KOPT-K1 (cell line): Measurements from ENCODE around the gene DPP6.

ENCODE experiments used
- H3K27ac ChIP-seq: fragments of 200-600 bp; sonication (generic); 2 replicates; pipeline ENCODE4 v1.5.1; 2016; ENCODE audit warnings: antibody characterized with exemption, mild to moderate bottlenecking, low read depth, low read length; ENCODE audit not compliant: poor library complexity, severe bottlenecking
- H3K36me3 ChIP-seq: fragments of 200-600 bp; sonication (generic); 2 replicates; pipeline ENCODE4 v1.5.1; 2017; ENCODE audit warnings: antibody characterized with exemption, mild to moderate bottlenecking, low read length, moderate library complexity; ENCODE audit not compliant: insufficient read depth
- H3K9me3 ChIP-seq: fragments of 200-600 bp; sonication (generic); 2 replicates; pipeline ENCODE4 v1.5.1; 2017; ENCODE audit warnings: antibody characterized with exemption, low read length, mild to moderate bottlenecking; ENCODE audit not compliant: insufficient read depth, poor library complexity, severe bottlenecking

Gene DPP6

DNA sequence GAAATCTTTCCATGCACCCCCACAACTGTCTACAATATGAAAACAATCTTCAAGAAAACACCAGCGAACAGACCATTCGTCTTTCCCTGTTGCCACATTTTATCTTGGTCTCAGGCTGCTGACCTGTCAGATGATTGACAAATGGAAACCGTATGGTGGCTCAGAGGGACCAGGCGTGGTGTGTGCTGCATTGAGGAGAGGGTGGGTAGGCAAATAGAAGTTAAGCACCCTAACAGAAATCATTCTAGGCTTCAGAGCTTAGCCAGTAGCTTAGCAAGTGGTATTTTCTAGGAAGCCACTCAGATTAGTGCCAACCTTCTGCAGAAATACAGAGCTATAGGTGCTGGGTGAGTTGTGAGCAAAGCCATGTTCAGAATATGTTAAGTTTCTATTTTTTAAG is 114.9 kb downstream of the DPP6 start:
- no peaks in the 10 kb centered on the region for H3K9me3 ChIP-seq

GRCh38 chr7:154167807-154168206 is 115.6 kb downstream of the DPP6 start:
- H3K9me3 ChIP-seq, result no peaks in the 10 kb centered on the region
- no peak overlapping the region for H3K27ac ChIP-seq
- no peaks in the 10 kb centered on the region for H3K36me3 ChIP-seq

More for the DNA sequence above, 114.9 kb downstream of the DPP6 start:
- no peak overlapping the region for H3K27ac ChIP-seq
- H3K36me3 ChIP-seq, result no peaks in the 10 kb centered on the region

GRCh38 chr7:154171422-154171821 is 119.2 kb downstream of the DPP6 start:
- Histone ChIP-seq H3K9me3 (no peaks in the 10 kb centered on the region), H3K36me3 (no peaks in the 10 kb centered on the region), H3K27ac (no peak overlapping the region)

DNA sequence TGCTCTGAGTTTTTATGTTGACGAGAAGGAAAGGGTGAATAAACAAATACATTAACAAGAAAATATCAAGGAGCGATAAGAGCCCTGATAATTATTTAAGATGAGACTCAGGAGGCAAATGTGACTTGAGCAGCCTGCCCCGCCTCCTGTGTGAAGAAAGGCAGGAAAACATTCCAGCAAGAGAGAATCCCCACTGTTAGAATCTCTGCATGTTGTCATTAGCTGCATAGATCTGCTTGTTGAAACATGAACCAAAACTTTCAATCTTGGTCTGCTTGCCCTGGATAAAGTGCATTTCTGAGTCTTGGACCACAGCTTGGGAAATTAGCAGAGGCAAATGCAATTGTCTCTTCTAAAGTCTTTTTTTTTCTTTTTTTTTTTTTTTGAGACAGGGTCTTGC is 120.0 kb downstream of the DPP6 start:
- no peak overlapping the region for H3K27ac ChIP-seq
- H3K36me3 ChIP-seq, result no peaks in the 10 kb centered on the region
- H3K9me3 ChIP-seq, result no peaks in the 10 kb centered on the region

DNA sequence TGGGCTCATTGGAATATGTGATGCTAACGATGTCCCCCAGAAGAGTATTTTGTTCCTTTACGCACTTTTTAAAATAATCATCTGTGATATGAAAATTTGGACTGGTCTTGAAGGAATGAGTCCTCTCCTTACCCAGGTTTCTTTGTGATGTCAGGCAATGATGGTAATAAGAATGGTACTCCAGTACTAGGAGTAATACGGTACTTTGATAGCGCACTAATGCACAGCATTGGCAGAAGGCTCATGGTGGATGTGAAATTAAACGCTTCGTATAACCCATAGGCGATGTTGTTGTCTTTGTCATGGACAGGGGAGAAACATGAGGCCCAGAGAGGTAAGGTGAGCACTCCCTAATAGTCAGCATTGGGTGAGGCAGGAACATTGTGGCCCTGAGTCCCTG is 125.4 kb downstream of the DPP6 start:
- H3K9me3 ChIP-seq, result no peaks in the 10 kb centered on the region
- H3K36me3 ChIP-seq, result no peaks in the 10 kb centered on the region
- no peak overlapping the region for H3K27ac ChIP-seq

DNA sequence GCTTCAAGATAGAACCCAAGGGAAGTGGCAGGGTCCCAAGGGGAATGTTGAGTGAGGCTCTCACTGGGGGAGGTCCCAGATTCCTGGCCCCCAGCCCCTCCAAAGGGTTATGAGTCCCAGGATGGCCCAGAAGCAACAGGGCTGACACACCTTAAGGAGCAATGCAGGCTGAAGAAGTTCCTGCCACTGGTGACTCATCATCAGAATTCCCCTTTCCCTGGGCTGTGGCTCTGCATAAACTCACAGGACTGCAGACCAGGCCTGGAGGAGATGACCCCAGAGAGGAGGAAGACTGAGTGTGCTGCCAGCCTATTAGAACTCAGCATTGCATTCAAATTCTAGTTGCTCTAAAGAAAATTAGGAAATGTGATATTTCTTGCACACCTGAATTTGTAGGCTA is 126.7 kb downstream of the DPP6 start:
- Histone ChIP-seq H3K27ac (no peak overlapping the region), H3K9me3 (no peaks in the 10 kb centered on the region), H3K36me3 (no peaks in the 10 kb centered on the region)

GRCh38 chr7:154183482-154183881 is 131.3 kb downstream of the DPP6 start:
- H3K36me3 ChIP-seq, result no peaks in the 10 kb centered on the region
- H3K27ac ChIP-seq, result no peak overlapping the region
- no peaks in the 10 kb centered on the region for H3K9me3 ChIP-seq

GRCh38 chr7:154183946-154184345 is 131.7 kb downstream of the DPP6 start:
- Histone ChIP-seq H3K36me3 (no peaks in the 10 kb centered on the region), H3K27ac (no peak overlapping the region)

GRCh38 chr7:154186811-154187210 is 134.6 kb downstream of the DPP6 start:
- Histone ChIP-seq H3K9me3 (no peaks in the 10 kb centered on the region), H3K27ac (no peak overlapping the region), H3K36me3 (no peaks in the 10 kb centered on the region)

More at GRCh38 chr7:154183946-154184345, 131.7 kb downstream of the DPP6 start:
- no peaks in the 10 kb centered on the region for H3K9me3 ChIP-seq

GRCh38 chr7:154188330-154188729 is 136.1 kb downstream of the DPP6 start:
- no peak overlapping the region for H3K27ac ChIP-seq
- no peaks in the 10 kb centered on the region for H3K36me3 ChIP-seq
- no peaks in the 10 kb centered on the region for H3K9me3 ChIP-seq

- no peak overlapping the region for H3K27ac ChIP-seq
- H3K9me3 ChIP-seq, result no peaks in the 10 kb centered on the region
- no peaks in the 10 kb centered on the region for H3K36me3 ChIP-seq
Measured at GRCh38 chr7:154195266-154195665, 143.1 kb downstream of the DPP6 start.

DNA sequence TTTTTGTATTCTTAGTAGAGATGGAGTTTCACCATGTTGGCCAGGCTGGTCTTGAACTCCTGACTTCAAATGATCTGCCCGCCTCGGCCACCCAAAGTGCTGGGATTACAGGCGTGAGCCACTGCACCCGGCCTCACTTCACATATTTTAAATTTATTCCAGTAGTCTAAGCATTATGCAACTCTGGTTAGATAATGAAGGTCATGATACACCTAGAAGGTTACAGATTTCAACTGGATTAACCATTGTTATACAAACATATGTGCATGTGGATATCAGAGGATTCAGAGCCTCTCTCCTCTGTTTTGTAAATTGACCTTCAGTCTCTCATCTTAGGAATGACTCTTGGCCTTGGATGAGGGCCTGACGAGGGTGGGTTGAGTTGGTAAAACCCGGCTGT is 146.3 kb downstream of the DPP6 start:
- Histone ChIP-seq H3K36me3 (no peaks in the 10 kb centered on the region), H3K27ac (no peak overlapping the region)

DNA sequence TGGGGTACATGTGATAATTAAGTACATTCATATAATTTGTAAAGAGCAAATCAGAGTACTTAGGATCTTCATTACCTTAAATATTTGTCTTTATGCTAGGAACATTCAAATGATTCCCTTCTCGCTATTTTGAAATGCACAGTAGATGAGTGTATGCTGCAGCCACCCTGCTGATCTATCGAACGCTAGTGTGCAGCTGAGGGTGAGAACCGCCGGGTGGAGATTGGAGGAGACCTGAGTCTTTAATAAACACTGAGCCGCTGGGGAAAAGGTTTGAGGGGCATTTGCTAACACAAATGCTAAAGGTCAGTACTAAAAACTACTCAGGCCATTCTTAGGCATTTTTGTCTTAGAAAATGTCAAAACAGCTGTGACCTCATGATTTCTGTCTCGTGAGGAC is 148.0 kb downstream of the DPP6 start:
- no peaks in the 10 kb centered on the region for H3K36me3 ChIP-seq
- H3K27ac ChIP-seq, result no peak overlapping the region
- no peaks in the 10 kb centered on the region for H3K9me3 ChIP-seq

More for the DNA sequence above, 146.3 kb downstream of the DPP6 start:
- no peaks in the 10 kb centered on the region for H3K9me3 ChIP-seq

DNA sequence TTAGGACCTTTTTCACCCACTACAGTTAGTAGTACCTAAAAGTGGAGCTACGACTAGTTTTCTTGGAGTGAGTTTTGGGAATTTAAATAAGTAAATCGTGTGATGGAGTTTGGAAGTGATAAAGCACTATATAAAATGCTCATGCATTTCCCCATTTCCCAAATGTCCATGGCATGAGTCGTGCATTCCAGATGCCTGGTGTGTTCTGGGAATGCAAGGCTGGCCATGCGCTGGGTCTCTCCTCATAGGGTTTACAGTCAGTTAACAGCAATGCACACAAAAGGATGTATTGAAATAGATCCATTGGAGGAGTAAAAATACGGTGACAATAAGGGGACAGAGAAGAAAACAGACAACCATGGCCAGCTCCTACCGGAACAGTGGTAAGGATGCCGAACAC is 149.8 kb downstream of the DPP6 start:
- Histone ChIP-seq H3K9me3 (no peaks in the 10 kb centered on the region), H3K27ac (no peak overlapping the region), H3K36me3 (no peaks in the 10 kb centered on the region)

DNA sequence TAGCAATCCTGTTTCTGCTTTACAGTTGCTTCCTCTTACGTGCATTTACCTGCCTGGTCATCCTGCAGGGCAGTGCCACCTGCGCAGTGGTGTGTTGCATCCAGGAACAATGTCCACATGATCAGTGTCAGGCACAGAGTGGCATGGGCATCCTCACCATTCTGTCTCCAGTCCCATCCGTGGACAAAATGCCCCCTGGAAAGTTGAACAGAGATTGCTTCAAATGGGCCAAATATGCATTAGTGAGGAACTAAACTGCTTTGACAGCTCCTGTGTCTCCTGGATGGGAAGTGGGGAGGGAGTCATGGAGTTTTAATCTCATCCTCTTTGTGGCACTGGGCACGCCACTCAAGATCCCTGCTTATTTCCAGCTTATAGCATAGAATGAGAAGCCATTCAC is 151.8 kb downstream of the DPP6 start:
- Histone ChIP-seq H3K36me3 (no peaks in the 10 kb centered on the region), H3K9me3 (no peaks in the 10 kb centered on the region), H3K27ac (no peak overlapping the region)

GRCh38 chr7:154212861-154213260 is 160.7 kb downstream of the DPP6 start:
- Histone ChIP-seq H3K36me3 (no peaks in the 10 kb centered on the region), H3K9me3 (no peaks in the 10 kb centered on the region)

More at GRCh38 chr7:154212861-154213260, 160.7 kb downstream of the DPP6 start:
- no peak overlapping the region for H3K27ac ChIP-seq
